Fibroblast of skin of scalp (primary cell): ENCODE results near the gene TLE5.
"Not testable (repeated sequence)": the region's sequence is repeated elsewhere in the genome, so short reads cannot be mapped to it uniquely, and the experiment has no call there.

Experiments
- DNase-seq: peaks from one replicate; pipeline ENCODE4 v3.0.0-alpha.2; 2013

The TLE5 gene

DNA sequence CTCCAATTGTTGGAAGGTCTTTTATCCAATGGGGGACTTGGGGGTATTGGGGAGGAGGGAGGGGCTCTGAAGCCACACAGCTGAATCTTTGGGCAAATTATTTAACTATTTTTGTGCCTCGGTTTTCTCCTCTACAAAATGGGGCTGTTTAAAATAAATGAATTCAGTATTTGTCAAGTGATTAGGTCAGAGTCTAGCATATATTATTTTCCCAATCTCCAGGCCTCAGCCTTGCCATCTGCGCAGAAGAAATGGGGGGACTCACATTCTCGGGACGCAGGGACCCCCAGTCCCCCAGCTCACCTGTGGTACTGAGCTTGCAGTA, 1.5 kb downstream of the TLE5 start:
- no peak for DNase-seq

DNA sequence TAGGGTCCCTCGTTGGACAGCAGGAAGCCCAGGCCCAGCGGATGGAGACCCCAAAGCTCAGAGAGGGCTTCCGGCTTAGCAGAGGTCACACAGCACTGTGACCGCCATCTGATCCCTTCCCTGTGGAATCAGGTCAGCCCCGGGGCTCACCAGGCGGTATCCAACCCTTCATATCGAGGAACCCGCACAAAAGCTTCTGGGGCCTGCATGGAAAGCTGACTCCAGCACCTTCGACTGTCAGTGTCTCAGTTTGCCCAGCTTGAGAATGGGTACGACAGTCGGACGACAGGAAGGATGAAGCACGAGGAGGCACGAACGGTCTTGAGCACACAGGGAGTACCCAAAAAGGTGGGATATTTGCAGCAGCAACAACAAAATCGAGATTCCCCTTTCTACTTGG, 2.6 kb downstream of the TLE5 start:
- DNase-seq: no peak

DNA sequence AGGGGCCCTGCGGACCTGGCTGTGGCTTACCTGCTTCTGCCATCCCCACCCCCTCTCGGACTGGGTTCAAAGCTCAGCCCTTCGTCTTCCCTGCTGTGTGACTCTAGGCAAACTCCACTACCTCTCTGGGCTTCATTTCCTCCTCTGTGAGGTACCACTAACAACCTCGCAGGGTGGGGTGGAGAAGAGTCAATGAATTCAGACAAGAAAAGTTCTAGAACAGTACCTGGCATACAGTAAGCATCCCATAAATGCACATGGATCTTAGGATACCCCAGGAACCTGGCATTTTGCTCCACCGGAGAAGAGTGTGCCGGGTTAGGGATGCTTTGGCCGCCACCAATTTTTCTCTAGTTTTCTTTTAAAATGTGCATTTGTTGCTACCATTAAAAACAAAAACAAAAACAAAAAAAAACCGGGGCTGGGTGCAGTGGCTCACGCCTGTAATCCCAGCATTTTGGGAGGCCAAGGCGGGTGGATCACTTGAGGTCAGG, 3.4 kb downstream of the TLE5 start:
- no peak for DNase-seq

- DNase-seq: no peak
These were observed 4.1 kb downstream of the TLE5 start for GRCh38 chr19:3058009-3058820.

DNA sequence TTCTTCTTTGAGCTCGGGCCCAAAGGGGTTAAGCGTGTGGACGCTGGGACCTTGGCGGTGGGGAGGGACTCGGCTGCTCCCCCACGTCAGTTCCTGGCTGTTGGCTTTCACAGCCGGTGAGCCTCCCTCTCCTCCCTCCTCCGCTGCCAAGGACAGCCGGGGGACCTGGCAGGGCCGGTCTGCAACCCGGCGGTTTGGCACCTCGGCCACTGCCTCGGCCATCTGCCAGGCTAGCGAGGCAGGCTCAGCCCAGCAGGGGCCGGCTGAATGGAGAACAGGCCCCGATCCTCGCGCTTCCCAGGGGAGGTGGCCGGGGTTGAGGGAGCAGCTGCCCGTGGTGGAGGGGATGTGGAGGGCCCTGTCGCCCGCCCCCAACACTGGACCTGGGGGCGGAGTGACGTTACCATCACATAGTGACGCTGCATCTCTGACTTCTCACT, 5.0 kb downstream of the TLE5 start:
- no peak for DNase-seq

- DNase-seq: no peak
These were observed 5.7 kb downstream of the TLE5 start for GRCh38 chr19:3056417-3057088.

DNA sequence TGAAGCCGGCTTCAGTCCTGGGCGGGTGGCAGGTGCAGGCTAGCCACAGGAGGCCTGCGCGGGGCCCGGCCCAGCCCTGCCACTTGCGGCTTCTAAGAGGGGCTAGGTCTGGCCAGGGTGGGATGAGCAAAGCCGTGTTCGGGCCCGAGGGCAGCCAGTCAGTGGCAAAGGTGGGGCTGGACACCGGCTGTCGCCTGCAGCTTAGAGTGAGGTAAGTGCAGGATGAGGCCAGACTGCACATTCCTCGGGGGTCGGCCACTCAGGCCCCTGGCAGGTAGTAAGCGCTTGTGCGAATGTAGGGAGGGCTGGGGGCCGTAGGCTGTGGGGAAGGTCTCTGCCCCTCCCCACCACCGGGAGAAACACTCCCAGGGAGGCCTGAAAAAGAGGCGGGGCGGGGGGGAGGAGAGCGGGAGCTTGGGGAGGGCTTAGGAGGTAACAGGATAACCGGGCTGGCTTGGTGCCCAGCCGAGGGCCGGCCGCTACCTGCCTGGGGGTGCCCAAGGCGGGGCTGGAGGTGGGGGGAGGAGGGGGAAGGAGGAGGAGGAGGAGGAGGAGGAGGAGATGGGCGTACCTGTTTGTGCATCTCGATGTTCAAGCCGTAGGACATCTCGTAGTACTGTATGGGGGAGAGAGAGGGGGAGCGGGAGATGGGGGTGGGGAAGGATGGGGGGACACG, 6.4 kb downstream of the TLE5 start:
- no peak for DNase-seq

DNA sequence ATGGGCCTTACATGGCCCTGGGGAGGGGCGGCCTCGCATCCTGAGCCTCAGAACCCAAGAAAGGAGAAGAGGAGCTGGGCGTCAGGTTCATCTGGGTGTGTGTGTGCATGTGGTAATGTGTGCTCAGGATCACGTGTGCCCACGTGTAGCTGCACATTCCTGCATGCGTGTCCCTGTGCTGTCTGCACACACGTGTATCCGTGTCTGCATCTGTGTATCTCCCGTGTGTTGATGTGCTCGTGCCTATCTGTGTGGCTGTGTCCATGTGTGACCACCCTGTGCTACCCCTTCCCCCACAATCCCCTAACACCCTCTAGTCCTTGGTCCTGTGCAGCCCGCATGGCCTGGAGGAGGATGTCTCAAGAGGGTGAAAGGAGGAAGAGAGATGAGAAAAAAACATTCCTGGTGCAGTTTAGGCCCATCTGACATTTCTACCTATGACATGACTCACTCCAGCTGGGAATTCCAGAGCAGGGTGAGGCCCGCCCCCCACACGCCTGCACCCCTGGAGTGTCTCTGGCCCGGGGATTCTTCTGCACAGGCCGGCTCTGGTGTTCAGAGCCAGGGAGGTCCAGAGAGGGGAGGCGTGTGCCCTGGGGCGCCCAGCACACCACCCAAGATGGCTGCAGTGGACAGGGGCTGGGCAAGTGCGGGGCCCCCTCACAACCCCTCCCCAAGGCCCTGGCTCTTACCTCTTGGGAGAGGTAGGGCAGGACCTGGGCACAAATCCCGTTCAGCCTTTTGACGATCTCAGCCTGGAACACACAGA, 7.1 kb downstream of the TLE5 start:
- no peak for DNase-seq

DNA sequence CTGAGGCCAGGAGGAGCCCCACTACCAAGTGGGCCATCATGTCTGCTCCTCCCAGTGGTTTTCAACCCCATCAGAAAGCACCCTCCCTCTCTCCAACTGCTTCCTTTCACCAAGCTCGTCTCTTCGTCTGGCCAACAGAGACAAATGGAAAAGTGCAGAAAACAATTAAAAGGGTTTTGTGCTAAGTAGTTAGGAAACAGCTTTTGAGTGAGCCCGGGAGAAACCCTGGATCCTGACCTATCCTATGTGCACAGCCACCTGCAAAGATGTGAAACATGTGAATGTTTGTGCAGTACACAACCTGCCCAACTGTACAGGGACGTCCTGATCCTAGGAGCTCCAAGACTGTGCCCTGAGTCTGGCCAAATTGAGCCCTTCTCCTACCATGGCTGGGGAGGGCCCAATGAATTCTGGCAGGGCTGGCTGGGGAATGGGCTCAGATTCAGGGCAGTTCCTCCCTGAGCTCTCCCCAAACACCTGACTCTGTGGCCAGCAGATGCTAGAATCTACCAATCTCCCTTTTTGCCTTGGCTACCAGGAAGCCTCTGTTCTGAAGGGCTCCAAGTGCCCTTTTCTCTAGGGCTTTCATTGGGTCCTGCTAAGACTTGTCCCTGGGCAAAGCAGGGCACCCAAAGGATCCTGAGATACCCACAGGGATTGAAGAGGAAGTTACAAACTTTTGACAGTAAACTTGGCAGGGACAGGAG, 7.9 kb downstream of the TLE5 start:
- DNase-seq: no peak

DNA sequence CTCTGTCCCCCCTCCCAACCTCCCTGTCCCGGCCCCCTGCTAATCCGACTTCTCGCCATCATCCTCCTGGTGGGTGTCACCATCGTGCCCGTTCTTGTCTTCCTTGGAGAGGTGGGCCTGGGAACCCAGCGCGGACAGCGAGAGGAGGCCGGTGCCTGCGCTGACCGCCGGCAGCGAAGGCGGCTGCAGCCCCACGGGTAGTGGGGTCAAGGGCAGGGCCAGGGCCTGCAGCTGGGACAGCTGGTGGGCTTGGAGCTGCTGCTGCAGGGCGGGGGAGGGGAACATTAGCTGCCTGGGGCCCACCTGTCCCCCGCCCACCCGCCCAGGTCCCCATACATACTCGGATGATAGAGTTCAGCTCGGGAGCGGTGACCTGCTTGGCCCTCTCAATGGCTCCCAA, 8.5 kb downstream of the TLE5 start:
- no peak for DNase-seq

GRCh38 chr19:3053218-3053621, 9.1 kb downstream of the TLE5 start:
- no peak for DNase-seq

DNA sequence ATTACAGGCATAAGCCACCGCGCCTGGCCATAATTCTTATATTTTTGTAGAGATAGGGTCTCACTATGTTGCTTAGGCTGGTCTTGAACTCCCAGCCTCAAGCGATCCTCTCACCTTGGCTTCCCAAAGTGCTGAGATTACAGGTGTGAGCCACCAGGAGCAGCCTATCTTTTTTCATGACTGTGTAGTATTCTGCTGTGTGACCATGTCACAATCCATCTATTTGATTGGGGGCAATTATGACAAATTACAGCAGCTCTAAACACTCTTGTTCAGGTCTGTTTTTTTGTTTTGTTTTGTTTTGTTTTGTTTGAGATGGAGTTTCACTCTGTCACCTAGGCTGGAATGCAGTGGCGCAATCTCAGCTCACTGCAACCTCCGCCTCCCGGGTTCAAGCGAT, 12.3 kb downstream of the TLE5 start:
- DNase-seq: not testable (repeated sequence)

GRCh38 chr19:3049089-3049488, 13.2 kb downstream of the TLE5 start:
- no peak for DNase-seq

GRCh38 chr19:3048190-3048533, 14.1 kb downstream of the TLE5 start:
- no peak for DNase-seq

DNA sequence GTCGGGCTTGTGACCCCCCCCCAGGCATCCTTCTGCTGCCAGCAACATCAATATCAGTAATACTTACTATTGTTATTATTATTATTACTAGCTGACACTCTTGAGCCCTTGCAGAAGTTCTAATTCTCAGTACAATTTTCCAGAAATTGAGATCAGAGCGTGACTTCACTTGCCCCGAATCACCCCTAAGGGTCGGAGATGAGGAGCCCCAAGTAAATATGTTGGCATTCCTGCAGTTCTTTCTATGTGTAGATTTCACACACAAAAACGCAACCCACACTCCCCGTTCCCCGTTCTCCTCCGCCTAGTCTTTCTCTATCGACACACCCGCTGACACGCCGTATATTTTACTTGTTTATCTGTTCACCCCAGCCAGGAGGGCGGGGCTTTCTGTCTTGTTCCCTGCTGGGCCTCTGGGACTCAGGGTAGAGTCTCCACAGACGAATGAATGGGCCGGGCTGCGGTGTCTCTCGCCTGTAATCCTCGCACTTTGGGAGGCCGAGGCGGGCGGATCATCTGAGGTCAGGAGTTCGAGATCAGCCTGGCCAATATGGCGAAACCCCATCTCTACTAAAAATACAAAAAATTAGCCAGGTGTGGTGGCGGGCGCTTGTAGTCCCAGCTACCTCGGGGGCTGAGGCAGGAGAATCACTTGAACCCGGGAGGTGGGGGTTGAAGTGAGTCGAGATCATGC, 14.7 kb downstream of the TLE5 start:
- peak; percentile 77 for DNase-seq

- DNase-seq: peak; percentile 34
These were observed 15.4 kb downstream of the TLE5 start for GRCh38 chr19:3046698-3047495.

GRCh38 chr19:3045885-3046697, 16.2 kb downstream of the TLE5 start:
- no peak for DNase-seq

- DNase-seq: no peak
These were observed 17.1 kb downstream of the TLE5 start for GRCh38 chr19:3045191-3045590.

DNA sequence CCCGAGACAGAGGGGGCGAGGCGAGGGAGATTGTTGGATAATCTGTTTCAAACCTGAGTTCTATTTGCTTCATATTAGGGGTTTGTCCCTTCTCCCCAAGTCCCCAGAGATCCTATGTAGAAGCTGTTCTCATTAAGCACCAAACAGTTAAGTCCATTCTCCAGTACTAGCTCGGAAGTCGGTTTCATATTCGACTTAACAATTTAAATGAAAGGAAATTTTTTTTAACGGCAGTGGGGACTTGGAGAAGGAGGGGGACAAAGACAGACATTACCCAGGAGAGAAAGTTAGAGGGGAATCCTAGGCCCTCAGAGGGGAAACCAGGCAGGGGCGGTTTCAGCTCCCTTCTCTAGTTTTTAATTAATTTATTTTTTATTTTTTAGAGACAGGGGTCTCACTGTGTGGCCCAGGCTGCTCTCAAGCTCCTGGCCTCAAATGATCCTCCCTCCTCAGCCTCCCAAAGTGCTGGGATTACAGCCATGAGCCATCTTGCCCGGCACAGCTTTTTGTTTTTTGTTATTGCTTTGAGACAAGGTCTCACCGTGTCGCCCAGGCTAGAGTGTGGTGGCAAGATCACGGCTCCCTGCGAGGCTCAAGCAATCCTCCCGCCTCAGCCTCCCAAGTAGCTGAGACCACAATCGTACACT, 19.6 kb downstream of the TLE5 start:
- DNase-seq: no peak
